ENCODE measurements around the gene EMID1.
"Not testable (repeated sequence)": the region's sequence is repeated elsewhere in the genome, so short reads cannot be mapped to it uniquely, and the experiment has no call there.

The EMID1 gene

GRCh38 chr22:29212743-29213142 is 7.0 kb downstream of the EMID1 start:
- H3K9me3 ChIP-seq (ENCODE audit: control insufficient read depth in 2 of 2, low read length in 2 of 2), result no peaks in the 10 kb centered on the region
- H3K27ac ChIP-seq (ENCODE audit: low read length), result no peak overlapping the region
- H3K4me1 ChIP-seq (ENCODE audit: control insufficient read depth, insufficient read depth, low read length), result no peaks in the 10 kb centered on the region
- H3K27me3 ChIP-seq (ENCODE audit: control insufficient read depth in 1 of 2, insufficient read depth in 2 of 2, low read length in 2 of 2), result no peaks in the 10 kb centered on the region
- H3K9ac ChIP-seq (ENCODE audit: low read length in 2 of 2), result no peak overlapping the region
- no peaks in the 10 kb centered on the region for H3K36me3 ChIP-seq (ENCODE audit: control insufficient read depth in 2 of 2, insufficient read depth in 2 of 2, low read length in 2 of 2)
- no peak overlapping the region for H3K4me3 ChIP-seq (ENCODE audit: low read length in 2 of 2)

- no peaks in the 10 kb centered on the region for H3K36me3 ChIP-seq (ENCODE audit: control insufficient read depth in 2 of 2, insufficient read depth in 2 of 2, low read length in 2 of 2)
- no peaks in the 10 kb centered on the region for H3K4me1 ChIP-seq (ENCODE audit: control insufficient read depth, insufficient read depth, low read length)
- no peak overlapping the region for H3K27ac ChIP-seq (ENCODE audit: low read length)
- no peak overlapping the region for H3K9ac ChIP-seq (ENCODE audit: low read length in 2 of 2)
- no peak overlapping the region for H3K4me3 ChIP-seq (ENCODE audit: low read length in 2 of 2)
- H3K9me3 ChIP-seq (ENCODE audit: control insufficient read depth in 2 of 2, low read length in 2 of 2), result no peaks in the 10 kb centered on the region
- no peaks in the 10 kb centered on the region for H3K27me3 ChIP-seq (ENCODE audit: control insufficient read depth in 1 of 2, insufficient read depth in 2 of 2, low read length in 2 of 2)
These were observed 7.8 kb downstream of the EMID1 start for GRCh38 chr22:29213493-29213892.

- Histone ChIP-seq H3K9me3 (ENCODE audit: control insufficient read depth in 2 of 2, low read length in 2 of 2) (no peaks in the 10 kb centered on the region), H3K27me3 (ENCODE audit: control insufficient read depth in 1 of 2, insufficient read depth in 2 of 2, low read length in 2 of 2) (no peaks in the 10 kb centered on the region), H3K4me1 (ENCODE audit: control insufficient read depth, insufficient read depth, low read length) (no peaks in the 10 kb centered on the region), H3K9ac (ENCODE audit: low read length in 2 of 2) (no peak overlapping the region), H3K27ac (ENCODE audit: low read length) (no peak overlapping the region), H3K36me3 (ENCODE audit: control insufficient read depth in 2 of 2, insufficient read depth in 2 of 2, low read length in 2 of 2) (no peaks in the 10 kb centered on the region), H3K4me3 (ENCODE audit: low read length in 2 of 2) (no peak overlapping the region)
These were observed 8.5 kb downstream of the EMID1 start for GRCh38 chr22:29214232-29214631.

- Histone ChIP-seq H3K9ac (ENCODE audit: low read length in 2 of 2) (no peak overlapping the region), H3K4me1 (ENCODE audit: control insufficient read depth, insufficient read depth, low read length) (peaks cover 5% of the 10 kb centered on the region), H3K4me3 (ENCODE audit: low read length in 2 of 2) (no peak overlapping the region), H3K9me3 (ENCODE audit: control insufficient read depth in 2 of 2, low read length in 2 of 2) (no peaks in the 10 kb centered on the region), H3K27ac (ENCODE audit: low read length) (no peak overlapping the region), H3K36me3 (ENCODE audit: control insufficient read depth in 2 of 2, insufficient read depth in 2 of 2, low read length in 2 of 2) (no peaks in the 10 kb centered on the region), H3K27me3 (ENCODE audit: control insufficient read depth in 1 of 2, insufficient read depth in 2 of 2, low read length in 2 of 2) (no peaks in the 10 kb centered on the region)
These were observed 9.5 kb downstream of the EMID1 start for GRCh38 chr22:29215012-29215860.

- no peaks in the 10 kb centered on the region for H3K36me3 ChIP-seq (ENCODE audit: control insufficient read depth in 2 of 2, insufficient read depth in 2 of 2, low read length in 2 of 2)
- H3K27me3 ChIP-seq (ENCODE audit: control insufficient read depth in 1 of 2, insufficient read depth in 2 of 2, low read length in 2 of 2), result no peaks in the 10 kb centered on the region
- no peaks in the 10 kb centered on the region for H3K9me3 ChIP-seq (ENCODE audit: control insufficient read depth in 2 of 2, low read length in 2 of 2)
- H3K4me3 ChIP-seq (ENCODE audit: low read length in 2 of 2), result no peak overlapping the region
- H3K9ac ChIP-seq (ENCODE audit: low read length in 2 of 2), result no peak overlapping the region
- H3K27ac ChIP-seq (ENCODE audit: low read length), result no peak overlapping the region
- H3K4me1 ChIP-seq (ENCODE audit: control insufficient read depth, insufficient read depth, low read length), result peaks cover 10% of the 10 kb centered on the region
These were observed 10.5 kb downstream of the EMID1 start for GRCh38 chr22:29216011-29216872.

- H3K36me3 ChIP-seq (ENCODE audit: control insufficient read depth in 2 of 2, insufficient read depth in 2 of 2, low read length in 2 of 2), result no peaks in the 10 kb centered on the region
- no peak overlapping the region for H3K9ac ChIP-seq (ENCODE audit: low read length in 2 of 2)
- H3K27me3 ChIP-seq (ENCODE audit: control insufficient read depth in 1 of 2, insufficient read depth in 2 of 2, low read length in 2 of 2), result no peaks in the 10 kb centered on the region
- no peaks in the 10 kb centered on the region for H3K9me3 ChIP-seq (ENCODE audit: control insufficient read depth in 2 of 2, low read length in 2 of 2)
- H3K4me1 ChIP-seq (ENCODE audit: control insufficient read depth, insufficient read depth, low read length), result peaks cover 10% of the 10 kb centered on the region
- no peak overlapping the region for H3K27ac ChIP-seq (ENCODE audit: low read length)
- no peak overlapping the region for H3K4me3 ChIP-seq (ENCODE audit: low read length in 2 of 2)
These were observed 11.4 kb downstream of the EMID1 start for GRCh38 chr22:29216873-29217666.

- no peak overlapping the region for H3K4me3 ChIP-seq (ENCODE audit: low read length in 2 of 2)
- H3K9me3 ChIP-seq (ENCODE audit: control insufficient read depth in 2 of 2, low read length in 2 of 2), result no peaks in the 10 kb centered on the region
- no peak overlapping the region for H3K9ac ChIP-seq (ENCODE audit: low read length in 2 of 2)
- no peaks in the 10 kb centered on the region for H3K27me3 ChIP-seq (ENCODE audit: control insufficient read depth in 1 of 2, insufficient read depth in 2 of 2, low read length in 2 of 2)
- H3K4me1 ChIP-seq (ENCODE audit: control insufficient read depth, insufficient read depth, low read length), result peaks cover 10% of the 10 kb centered on the region
- H3K36me3 ChIP-seq (ENCODE audit: control insufficient read depth in 2 of 2, insufficient read depth in 2 of 2, low read length in 2 of 2), result no peaks in the 10 kb centered on the region
- H3K27ac ChIP-seq (ENCODE audit: low read length), result no peak overlapping the region
These were observed 12.4 kb downstream of the EMID1 start for GRCh38 chr22:29217827-29218757.

- Histone ChIP-seq H3K4me3 (ENCODE audit: low read length in 2 of 2) (no peak overlapping the region), H3K36me3 (ENCODE audit: control insufficient read depth in 2 of 2, insufficient read depth in 2 of 2, low read length in 2 of 2) (no peaks in the 10 kb centered on the region), H3K9ac (ENCODE audit: low read length in 2 of 2) (no peak overlapping the region), H3K9me3 (ENCODE audit: control insufficient read depth in 2 of 2, low read length in 2 of 2) (no peaks in the 10 kb centered on the region), H3K27me3 (ENCODE audit: control insufficient read depth in 1 of 2, insufficient read depth in 2 of 2, low read length in 2 of 2) (no peaks in the 10 kb centered on the region), H3K27ac (ENCODE audit: low read length) (no peak overlapping the region), H3K4me1 (ENCODE audit: control insufficient read depth, insufficient read depth, low read length) (peaks cover 17% of the 10 kb centered on the region)
These were observed 13.2 kb downstream of the EMID1 start for GRCh38 chr22:29218758-29219408.

GRCh38 chr22:29219409-29219782 is 13.7 kb downstream of the EMID1 start:
- H3K9me3 ChIP-seq (ENCODE audit: control insufficient read depth in 2 of 2, low read length in 2 of 2); H3K27me3 ChIP-seq (ENCODE audit: control insufficient read depth in 1 of 2, insufficient read depth in 2 of 2, low read length in 2 of 2); H3K27ac ChIP-seq (ENCODE audit: low read length); H3K9ac ChIP-seq (ENCODE audit: low read length in 2 of 2); H3K4me3 ChIP-seq (ENCODE audit: low read length in 2 of 2); H3K36me3 ChIP-seq (ENCODE audit: control insufficient read depth in 2 of 2, insufficient read depth in 2 of 2, low read length in 2 of 2): not testable (repeated sequence)
- H3K4me1 ChIP-seq (ENCODE audit: control insufficient read depth, insufficient read depth, low read length), result peaks cover 20% of the 10 kb centered on the region

All from stomach smooth muscle (tissue), 2 donors.